Activated CD8-positive, alpha-beta memory T cell treated with anti-CD3 and anti-CD28 coated beads for 36 hours (primary cell): Measurements from ENCODE around the gene CASP2. TPM values are rescaled to one million over a fixed set of nuclear protein-coding genes. Genes with fewer than 3 reads are reported as not detected.

Experiments used
- CTCF ChIA-PET: fragments of 350-600 bp; sonication (Branson Sonifier 250); formaldehyde crosslinking; loops from one replicate; lab custom pipeline; 2021; ENCODE audit warnings: antibody characterized with exemption; lab: Charles Lee
- POLR2A ChIA-PET: fragments of 350-600 bp; sonication (Branson Sonifier 250); formaldehyde crosslinking; loops from one replicate; lab custom pipeline; 2021; ENCODE audit warnings: antibody characterized with exemption; lab: Charles Lee
- total RNA-seq, 2 experiments: library from RNA; stranded (reverse); gene quantifications; one replicate each; pipeline ENCODE4 v1.2.3, GENCODE V29; 2021

The CASP2 gene
- total RNA-seq, 2 experiments from 2014 or later, result 106 TPM

GRCh38 chr7:143257501-143257900, 30.6 kb upstream of the CASP2 start:
- POLR2A ChIA-PET, result interaction anchor here (1.2 kb wide), 1 partner anchor 122 kb away, joined by 4 read pairs; no protein-coding TSS in a partner anchor

GRCh38 chr7:143258831-143259230, 29.3 kb upstream of the CASP2 start:
- CTCF ChIA-PET, result interaction anchor here (0.9 to 2.2 kb wide), 4 partner anchors 18 to 46 kb away, joined by 3 to 10 read pairs (median 3); no protein-coding TSS in a partner anchor
- POLR2A ChIA-PET, result interaction anchor here (0.7 kb wide), 1 partner anchor 29 kb away, joined by 3 read pairs; the partner anchor contains the start of gene CASP2

More at GRCh38 chr7:143257501-143257900, 30.6 kb upstream of the CASP2 start:
- CTCF ChIA-PET, result interaction anchor here (1.4 to 2.2 kb wide), 2 partner anchors 17 to 42 kb away, joined by 3 to 10 read pairs; no protein-coding TSS in a partner anchor

- CTCF ChIA-PET, result interaction anchor here (1.0 to 3.7 kb wide), 2 partner anchors 19 to 20 kb away, joined by 4 to 20 read pairs; no protein-coding TSS in a partner anchor
- POLR2A ChIA-PET, result no interaction called here
Measured at GRCh38 chr7:143259765-143260164, 28.4 kb upstream of the CASP2 start.

- POLR2A ChIA-PET, result no interaction called here
Measured at GRCh38 chr7:143261901-143262300, 26.2 kb upstream of the CASP2 start.

GRCh38 chr7:143263266-143264195, 24.6 kb upstream of the CASP2 start, which contains the start of gene GSTK1:
TSS of gene GSTK1 (plus strand) at chr7:143263441. CDS start at chr7:143263514, 73 bp downstream.
- POLR2A ChIA-PET, result interaction anchor here (0.6 to 1.9 kb wide), 12 partner anchors 8 to 295 kb away, joined by 3 to 14 read pairs (median 3); partner anchors contain the start of gene CASP2
- CTCF ChIA-PET, result interaction anchor here (1.1 to 3.7 kb wide), 9 partner anchors 10 to 455 kb away, joined by 3 to 20 read pairs (median 4); no protein-coding TSS in a partner anchor

More at GRCh38 chr7:143261901-143262300, 26.2 kb upstream of the CASP2 start:
- CTCF ChIA-PET, result interaction anchor here (3.2 to 3.7 kb wide), 2 partner anchors 21 to 38 kb away, joined by 15 to 20 read pairs; no protein-coding TSS in a partner anchor

- ChIA-PET POLR2A (interaction anchor here (0.9 to 1.9 kb wide), 6 partner anchors 8 to 144 kb away, joined by 3 to 9 read pairs (median 4); no protein-coding TSS in a partner anchor), CTCF (interaction anchor here (1.2 to 3.2 kb wide), 5 partner anchors 9 to 456 kb away, joined by 3 to 15 read pairs (median 4); no protein-coding TSS in a partner anchor)
Measured at GRCh38 chr7:143264196-143264568, 24.0 kb upstream of the CASP2 start.

GRCh38 chr7:143265017-143265693, 23.0 kb upstream of the CASP2 start:
- ChIA-PET CTCF (interaction anchor here (0.6 to 3.2 kb wide), 3 partner anchors 35 to 456 kb away, joined by 4 to 15 read pairs (median 7); no protein-coding TSS in a partner anchor), POLR2A (interaction anchor here (0.6 to 1.9 kb wide), 4 partner anchors 9 to 801 kb away, joined by 3 to 9 read pairs (median 4); no protein-coding TSS in a partner anchor)

- CTCF ChIA-PET, result interaction anchor here (1.4 kb wide), 1 partner anchor 11 kb away, joined by 3 read pairs; no protein-coding TSS in a partner anchor
Measured at GRCh38 chr7:143269251-143269650, 18.9 kb upstream of the CASP2 start.

GRCh38 chr7:143271240-143271639, 16.9 kb upstream of the CASP2 start:
- POLR2A ChIA-PET, result interaction anchor here (0.7 kb wide), 1 partner anchor 101 kb away, joined by 4 read pairs; no protein-coding TSS in a partner anchor
- CTCF ChIA-PET, result interaction anchor here (1.0 kb wide), 1 partner anchor 30 kb away, joined by 3 read pairs; no protein-coding TSS in a partner anchor

More at GRCh38 chr7:143269251-143269650, 18.9 kb upstream of the CASP2 start:
- POLR2A ChIA-PET, result interaction anchor here (1.9 kb wide), 1 partner anchor 19 kb away, joined by 4 read pairs; the partner anchor contains the start of gene CASP2

- CTCF ChIA-PET, result interaction anchor here (1.1 kb wide), 1 partner anchor 9 kb away, joined by 3 read pairs; no protein-coding TSS in a partner anchor
- POLR2A ChIA-PET, result interaction anchor here (1.3 kb wide), 1 partner anchor 10 kb away, joined by 3 read pairs; the partner anchor contains the start of gene GSTK1
Measured at GRCh38 chr7:143272871-143273270, 15.3 kb upstream of the CASP2 start.

- ChIA-PET POLR2A (interaction anchor here (1.2 to 1.5 kb wide), 3 partner anchors 9 to 16 kb away, joined by 3 to 9 read pairs (median 6); partner anchors contain the start of genes CASP2 and GSTK1), CTCF (interaction anchor here (0.9 to 2.7 kb wide), 9 partner anchors 8 to 101 kb away, joined by 3 to 9 read pairs (median 4); partner anchors contain the start of genes CASP2 and GSTK1)
Measured at GRCh38 chr7:143279186-143280098, 8.7 kb upstream of the CASP2 start.

- CTCF ChIA-PET, result interaction anchor here (0.9 to 2.7 kb wide), 8 partner anchors 8 to 100 kb away, joined by 3 to 9 read pairs (median 4); partner anchors contain the start of gene CASP2
- POLR2A ChIA-PET, result interaction anchor here (1.4 to 1.5 kb wide), 2 partner anchors 8 to 16 kb away, joined by 6 to 9 read pairs; partner anchors contain the start of genes CASP2 and GSTK1
Measured at GRCh38 chr7:143280160-143280559, 8.0 kb upstream of the CASP2 start.

GRCh38 chr7:143280566-143280965, 7.6 kb upstream of the CASP2 start:
- ChIA-PET CTCF (interaction anchor here (1.0 to 2.7 kb wide), 5 partner anchors 12 to 100 kb away, joined by 3 to 9 read pairs (median 4); no protein-coding TSS in a partner anchor), POLR2A (interaction anchor here (1.4 to 1.5 kb wide), 2 partner anchors 8 to 17 kb away, joined by 6 to 9 read pairs; partner anchors contain the start of genes CASP2 and GSTK1)

- CTCF ChIA-PET, result interaction anchor here (0.7 to 2.7 kb wide), 2 partner anchors 41 to 136 kb away, joined by 3 to 9 read pairs; no protein-coding TSS in a partner anchor
- POLR2A ChIA-PET, result no interaction called here
Measured at GRCh38 chr7:143281529-143281928, 6.6 kb upstream of the CASP2 start.

GRCh38 chr7:143282124-143282523, 6.0 kb upstream of the CASP2 start:
- CTCF ChIA-PET, result interaction anchor here (0.7 kb wide), 1 partner anchor 135 kb away, joined by 3 read pairs; no protein-coding TSS in a partner anchor
- POLR2A ChIA-PET, result no interaction called here

GRCh38 chr7:143283381-143283780, 4.8 kb upstream of the CASP2 start:
- CTCF ChIA-PET, result interaction anchor here (0.5 to 1.4 kb wide), 4 partner anchors 16 to 52 kb away, joined by 3 to 4 read pairs (median 3); no protein-coding TSS in a partner anchor
- POLR2A ChIA-PET, result no interaction called here
